H9 (cell line): ENCODE data around the gene DSTN. TPM values are rescaled to one million over a fixed set of nuclear protein-coding genes. Genes with fewer than 3 reads are reported as not detected.

Experiments
- DNase-seq: peaks from one replicate; pipeline ENCODE4 v3.0.0-alpha.2; 2017
- H2AFZ ChIP-seq: one replicate; pipeline ENCODE4 v1.6.1; 2013; ENCODE audit warnings: mild to moderate bottlenecking, low read length, control low read depth, moderate library complexity
- H2AK5ac ChIP-seq: 2 replicates; pipeline ENCODE4 v1.6.1; 2013; ENCODE audit warnings: low read length, control low read depth, mixed read lengths; ENCODE audit not compliant: insufficient read length
- H2BK120ac ChIP-seq: one replicate; pipeline ENCODE4 v1.6.1; 2013; ENCODE audit warnings: low read depth, mild to moderate bottlenecking, low read length, control low read depth, inconsistent platforms; ENCODE audit not compliant: poor library complexity, severe bottlenecking
- H2BK12ac ChIP-seq: 2 replicates; pipeline ENCODE4 v1.6.1; 2013; ENCODE audit warnings: low read length, control low read depth, mixed read lengths, low read depth; ENCODE audit not compliant: insufficient read length
- H2BK15ac ChIP-seq: 2 replicates; pipeline ENCODE4 v1.6.1; 2013; ENCODE audit warnings: low read depth, low read length, control low read depth
- H2BK20ac ChIP-seq: one replicate; pipeline ENCODE4 v1.6.1; 2013; ENCODE audit warnings: low read depth, mild to moderate bottlenecking, low read length, control low read depth, inconsistent platforms; ENCODE audit not compliant: poor library complexity, severe bottlenecking
- H2BK5ac ChIP-seq: 2 replicates; pipeline ENCODE4 v1.6.1; 2013; ENCODE audit warnings: low read length, control low read depth, mixed read lengths; ENCODE audit not compliant: insufficient read length
- H3K14ac ChIP-seq: 2 replicates; pipeline ENCODE4 v1.6.1; 2013; ENCODE audit warnings: low read length, control low read depth; ENCODE audit not compliant: insufficient read depth
- H3K18ac ChIP-seq: 2 replicates; pipeline ENCODE4 v1.6.1; 2013; ENCODE audit warnings: low read depth, mild to moderate bottlenecking, mixed read lengths, low read length, control low read depth; ENCODE audit not compliant: insufficient read length
- H3K23ac ChIP-seq: 2 replicates; pipeline ENCODE4 v1.6.1; 2013; ENCODE audit warnings: low read length, control low read depth, mixed read lengths, low read depth; ENCODE audit not compliant: insufficient read length
- H3K23me2 ChIP-seq: 2 replicates; pipeline ENCODE4 v1.6.1; 2013; ENCODE audit warnings: low read depth, mild to moderate bottlenecking, mixed read lengths, low read length, control low read depth; ENCODE audit not compliant: insufficient read length, poor library complexity, severe bottlenecking
- H3K27ac ChIP-seq: 2 replicates; pipeline ENCODE4 v1.5.1; 2013; ENCODE audit warnings: low read length, control low read depth, mixed read lengths, low read depth; ENCODE audit not compliant: insufficient read length
- H3K27me3 ChIP-seq: 2 replicates; pipeline ENCODE4 v1.6.1; 2013; ENCODE audit warnings: low read length, control low read depth, inconsistent platforms; ENCODE audit not compliant: insufficient read depth
- H3K4ac ChIP-seq: 2 replicates; pipeline ENCODE4 v1.6.1; 2013; ENCODE audit warnings: low read depth, mild to moderate bottlenecking, control low read depth, inconsistent platforms, low read length, moderate library complexity
- H3K4me1 ChIP-seq: 2 replicates; pipeline ENCODE4 v1.6.1; 2013; ENCODE audit warnings: low read length, control low read depth, inconsistent platforms; ENCODE audit not compliant: insufficient read depth
- H3K4me2 ChIP-seq: 2 replicates; pipeline ENCODE4 v1.6.1; 2013; ENCODE audit warnings: low read length, control low read depth, mixed read lengths; ENCODE audit not compliant: insufficient read length, insufficient read depth
- H3K56ac ChIP-seq: 2 replicates; pipeline ENCODE4 v1.6.1; 2013; ENCODE audit warnings: low read depth, mild to moderate bottlenecking, mixed read lengths, low read length, control low read depth; ENCODE audit not compliant: insufficient read length
- H3K79me1 ChIP-seq: 2 replicates; pipeline ENCODE4 v1.6.1; 2013; ENCODE audit warnings: low read depth, mild to moderate bottlenecking, moderate library complexity, low read length, control low read depth, inconsistent platforms; ENCODE audit not compliant: insufficient read depth, poor library complexity, severe bottlenecking
- H3K79me2 ChIP-seq: 2 replicates; pipeline ENCODE4 v1.6.1; 2013; ENCODE audit warnings: low read length, control low read depth, inconsistent platforms; ENCODE audit not compliant: insufficient read depth
- H3K9ac ChIP-seq: 2 replicates; pipeline ENCODE4 v1.6.1; 2013; ENCODE audit warnings: low read length, control low read depth, mixed read lengths; ENCODE audit not compliant: insufficient read length; ENCODE audit errors: extremely low read depth
- H3K9me3 ChIP-seq: one replicate; pipeline ENCODE4 v1.6.1; 2013; ENCODE audit warnings: low read depth, low read length, inconsistent platforms; ENCODE audit not compliant: control insufficient read depth
- H3T11ph ChIP-seq: one replicate; pipeline ENCODE4 v1.6.1; 2013; ENCODE audit warnings: mild to moderate bottlenecking, low read length, control low read depth, inconsistent platforms
- H4K20me1 ChIP-seq: one replicate; pipeline ENCODE4 v1.6.1; 2013; ENCODE audit not compliant: control insufficient read depth, insufficient read length, insufficient read depth
- H4K5ac ChIP-seq: 2 replicates; pipeline ENCODE4 v1.6.1; 2013; ENCODE audit warnings: low read depth, mild to moderate bottlenecking, mixed read lengths, low read length, control low read depth; ENCODE audit not compliant: insufficient read length
- H4K8ac ChIP-seq: replicated peaks from 2 replicates; pipeline ENCODE4 v1.6.1; 2013; ENCODE audit warnings: low read length, control low read depth, mixed read lengths, low read depth; ENCODE audit not compliant: insufficient read length
- H4K91ac ChIP-seq: 2 replicates; pipeline ENCODE4 v1.6.1; 2013; ENCODE audit warnings: low read depth, mild to moderate bottlenecking, moderate library complexity, mixed read lengths, low read length, control low read depth; ENCODE audit not compliant: insufficient read length
- H3K27ac Mint-ChIP-seq, 3 experiments: 2 replicates in 2 of 3; 3 replicates in 1 of 3; pipeline ENCODE4 v1.8.0; 2020 to 2021; ENCODE audit warnings: mixed read lengths in 3 of 3, mild to moderate bottlenecking in 1 of 3, moderate library complexity in 1 of 3
- H3K27me3 Mint-ChIP-seq: 2 replicates; pipeline ENCODE4 v1.8.0; 2021; ENCODE audit warnings: low read depth, mild to moderate bottlenecking, moderate library complexity, mixed read lengths
- H3K36me3 Mint-ChIP-seq, 3 experiments: 2 replicates in 2 of 3; 3 replicates in 1 of 3; pipeline ENCODE4 v1.8.0; 2020 to 2021; ENCODE audit warnings: low read depth in 3 of 3, mixed read lengths in 3 of 3; ENCODE audit not compliant: insufficient read depth in 1 of 3
- H3K4me1 Mint-ChIP-seq, 2 experiments: 2 replicates each; pipeline ENCODE4 v1.8.0; 2020; ENCODE audit warnings: mixed read lengths in 2 of 2
- H3K4me3 Mint-ChIP-seq, 2 experiments: 2 replicates in 1 of 2; 3 replicates in 1 of 2; pipeline ENCODE4 v1.8.0; 2020 to 2021; ENCODE audit warnings: mild to moderate bottlenecking in 2 of 2, mixed read lengths in 2 of 2, moderate library complexity in 1 of 2
- H3K9me3 Mint-ChIP-seq, 2 experiments: 2 replicates in 1 of 2; 3 replicates in 1 of 2; pipeline ENCODE4 v1.8.0; 2020; ENCODE audit warnings: mild to moderate bottlenecking in 2 of 2, mixed read lengths in 2 of 2, moderate library complexity in 1 of 2
- WGBS: extraction: QIAGEN DNeasy Blood & Tissue Kit; methylation state at CpG from one replicate; pipeline ENCODE4 v1.1.7; 2013; ENCODE audit warnings: missing lambda C conversion rate, low lambda C conversion rate, mixed read lengths; ENCODE audit not compliant: insufficient read length; ENCODE audit errors: extremely low coverage; 5-methylcytosine and 5-hydroxymethylcytosine counted together
- total RNA-seq: library from RNA; stranded (reverse); gene quantifications from 2 replicates; pipeline ENCODE4 v1.2.1, GENCODE V29; 2021
- TF ChIP-seq, protein P1 (sequence below): fragments of 200-600 bp; sonication (generic); conservative IDR thresholded peaks from 3 replicates; pipeline ENCODE4 v1.8.0; 2021; ENCODE audit warnings: antibody characterized with exemption, mild to moderate bottlenecking

Gene DSTN
- total RNA-seq, 1 experiment from 2014 or later, result 145 TPM

DNA sequence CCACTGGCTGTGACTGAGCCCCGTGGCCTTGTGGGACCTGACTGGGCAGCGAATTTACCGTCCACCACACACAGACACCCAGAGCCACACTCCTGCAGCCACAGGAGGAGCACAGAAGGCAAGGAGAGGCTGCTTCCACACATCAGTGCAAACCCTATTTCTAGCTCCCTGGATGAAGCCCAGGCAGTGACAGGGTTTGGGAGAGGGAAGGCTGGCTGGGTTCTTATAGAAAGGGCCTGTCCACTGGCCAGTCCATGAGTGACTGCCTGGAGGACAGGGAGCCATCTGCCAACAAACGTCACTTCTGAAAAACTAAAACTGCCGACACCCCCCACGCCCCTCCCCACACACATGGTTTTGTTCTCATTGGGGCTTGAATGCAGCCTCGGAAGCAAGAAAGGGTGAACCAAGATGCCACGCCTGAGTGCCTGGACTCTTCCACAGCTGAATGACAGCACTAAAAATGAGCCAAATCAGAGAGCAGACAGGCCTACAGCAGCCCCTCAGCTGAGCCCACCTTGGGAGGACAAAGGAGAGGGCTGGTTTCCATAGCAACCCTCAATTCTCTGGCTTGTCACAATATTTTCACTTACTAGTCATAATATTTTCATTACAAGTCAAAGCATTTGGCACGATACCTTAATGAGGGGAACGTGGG is 73.8 kb downstream of the DSTN start:
- Mint-ChIP-seq H3K27me3 (no peaks in the 10 kb centered on the region), H3K9me3 (no peaks in the 10 kb centered on the region), H3K36me3 (peaks cover 15 to 18% (median 16%) of the 10 kb centered on the region in 3 experiments; a peak in 6 of 7 replicates), H3K4me1 (peaks cover 11 to 33% of the 10 kb centered on the region in 2 experiments), H3K4me3 (no peak overlapping the region), H3K27ac (peak overlapping the region in 1 of 3 experiments; percentile 92; a peak in 3 of 7 replicates)
- Histone ChIP-seq H2BK20ac (no peak overlapping the region), H3K4me2 (no peak overlapping the region), H3K9me3 (no peaks in the 10 kb centered on the region), H3K79me2 (peaks cover 14% of the 10 kb centered on the region; the same call in 1 of the 2 replicates), H3K14ac (peak overlapping the region; percentile 46; the same call in 1 of the 2 replicates), H4K5ac (no peak overlapping the region), H3K23ac (no peak overlapping the region), H3K27ac (no peak overlapping the region), H3K23me2 (no peaks in the 10 kb centered on the region), H3K9ac (no peak overlapping the region), H2AFZ (no peak overlapping the region), H3K79me1 (peaks cover 7% of the 10 kb centered on the region), H2BK15ac (no peak overlapping the region), H2AK5ac (no peak overlapping the region), H3K27me3 (no peaks in the 10 kb centered on the region), H3T11ph (no peak overlapping the region), H4K20me1 (no peaks in the 10 kb centered on the region), H4K91ac (no peak overlapping the region), H3K4me1 (no peaks in the 10 kb centered on the region), H3K56ac (no peak overlapping the region), H3K4ac (no peak overlapping the region), H2BK5ac (no peak overlapping the region), H2BK120ac (no peak overlapping the region), H4K8ac (no peak overlapping the region), H3K18ac (no peak overlapping the region), H2BK12ac (no peak overlapping the region)
- no CpG with 5 or more reads among the region's 10 CpGs for WGBS
- TF ChIP-seq, protein P1, sequence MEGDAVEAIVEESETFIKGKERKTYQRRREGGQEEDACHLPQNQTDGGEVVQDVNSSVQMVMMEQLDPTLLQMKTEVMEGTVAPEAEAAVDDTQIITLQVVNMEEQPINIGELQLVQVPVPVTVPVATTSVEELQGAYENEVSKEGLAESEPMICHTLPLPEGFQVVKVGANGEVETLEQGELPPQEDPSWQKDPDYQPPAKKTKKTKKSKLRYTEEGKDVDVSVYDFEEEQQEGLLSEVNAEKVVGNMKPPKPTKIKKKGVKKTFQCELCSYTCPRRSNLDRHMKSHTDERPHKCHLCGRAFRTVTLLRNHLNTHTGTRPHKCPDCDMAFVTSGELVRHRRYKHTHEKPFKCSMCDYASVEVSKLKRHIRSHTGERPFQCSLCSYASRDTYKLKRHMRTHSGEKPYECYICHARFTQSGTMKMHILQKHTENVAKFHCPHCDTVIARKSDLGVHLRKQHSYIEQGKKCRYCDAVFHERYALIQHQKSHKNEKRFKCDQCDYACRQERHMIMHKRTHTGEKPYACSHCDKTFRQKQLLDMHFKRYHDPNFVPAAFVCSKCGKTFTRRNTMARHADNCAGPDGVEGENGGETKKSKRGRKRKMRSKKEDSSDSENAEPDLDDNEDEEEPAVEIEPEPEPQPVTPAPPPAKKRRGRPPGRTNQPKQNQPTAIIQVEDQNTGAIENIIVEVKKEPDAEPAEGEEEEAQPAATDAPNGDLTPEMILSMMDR, result no peak
- no peak for DNase-seq
